ENCODE measurements around the gene NEO1.
"Not testable (repeated sequence)": the region's sequence is repeated elsewhere in the genome, so short reads cannot be mapped to it uniquely, and the experiment has no call there.

The NEO1 gene

DNA sequence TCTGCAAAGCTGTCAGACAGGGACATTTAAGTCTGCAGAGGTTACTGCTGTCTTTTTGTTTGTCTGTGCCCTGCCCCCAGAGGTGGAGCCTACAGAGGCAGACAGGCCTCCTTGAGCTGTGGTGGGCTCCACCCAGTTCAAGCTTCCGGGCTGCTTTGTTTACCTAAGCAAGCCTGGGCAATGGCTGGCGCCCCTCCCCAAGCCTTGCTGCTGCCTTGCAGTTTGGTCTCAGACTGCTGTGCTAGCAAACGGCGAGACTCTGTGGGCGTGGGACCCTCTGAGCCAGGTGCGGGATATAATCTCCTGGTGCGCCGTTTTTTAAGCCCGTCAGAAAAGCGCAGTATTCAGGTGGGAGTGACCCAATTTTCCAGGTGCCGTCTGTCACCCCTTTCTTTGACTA, 169.2 kb downstream of the NEO1 start:
- not testable (repeated sequence) for DNase-seq

DNA sequence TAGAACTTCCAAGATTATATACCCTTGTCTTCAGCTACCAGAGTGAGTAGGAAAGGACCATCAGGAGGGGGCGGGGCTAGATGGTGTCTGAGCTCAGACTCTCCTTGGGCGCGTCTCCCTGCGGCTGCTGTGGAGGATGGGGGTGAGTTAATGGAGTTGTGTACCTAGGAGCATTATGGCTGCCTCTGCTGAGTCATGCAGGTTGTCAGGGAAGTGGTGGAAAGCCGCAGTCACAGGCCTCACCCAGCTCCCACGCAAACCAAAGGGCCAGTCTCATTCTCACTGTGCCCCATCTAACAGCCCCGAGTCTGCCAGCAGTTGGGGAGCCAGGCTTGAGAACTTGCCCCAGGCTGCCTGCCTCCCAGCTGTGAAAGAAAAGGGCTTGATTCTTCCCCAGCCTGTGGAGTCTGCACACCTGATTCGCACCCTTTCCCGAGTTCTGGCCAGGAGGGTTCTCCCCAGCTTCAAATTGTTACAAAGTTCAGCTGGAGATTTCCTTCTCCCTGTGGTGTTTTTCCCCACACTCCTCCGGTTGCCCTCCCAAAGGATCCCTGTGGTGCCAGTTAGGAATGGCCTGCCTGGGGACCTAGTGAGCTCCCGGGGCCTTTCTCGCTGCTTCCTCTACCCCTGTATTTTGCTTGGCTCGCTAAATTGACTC, 173.2 kb downstream of the NEO1 start:
- DNase-seq, result no peak

DNA sequence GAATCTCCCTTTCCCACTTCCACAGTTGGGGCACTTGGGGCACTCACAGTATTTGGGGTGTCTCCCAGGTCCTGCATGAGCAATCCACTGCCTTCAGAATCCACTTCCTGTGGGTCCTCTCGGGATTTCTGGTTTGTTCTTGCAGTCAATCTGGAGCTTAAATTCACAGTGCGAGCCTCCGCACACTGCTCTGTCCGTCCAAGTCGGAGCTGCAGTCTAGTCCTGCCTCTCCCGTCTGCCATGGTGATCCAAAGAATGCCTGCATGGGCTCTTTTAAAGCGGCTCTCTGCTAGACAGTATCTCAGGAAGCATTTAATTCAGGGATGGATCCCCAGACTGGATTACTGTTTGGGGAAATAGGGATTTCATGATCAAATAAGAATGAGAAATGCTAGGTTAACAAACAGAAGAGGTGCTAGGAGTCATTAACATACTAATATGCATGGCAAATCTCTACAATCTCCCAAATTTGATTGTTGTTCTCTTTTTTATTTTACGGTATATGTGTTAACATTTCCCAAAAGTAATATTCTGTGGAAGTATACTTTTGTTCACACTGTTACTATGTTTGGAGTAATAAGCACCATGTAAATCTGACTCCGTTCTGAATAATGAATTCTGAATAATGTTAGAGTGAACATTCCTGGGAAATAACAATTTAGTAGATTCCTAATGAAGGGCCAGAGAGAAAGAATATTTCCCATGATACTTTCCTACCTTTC, 174.0 kb downstream of the NEO1 start:
- DNase-seq, result no peak

DNA sequence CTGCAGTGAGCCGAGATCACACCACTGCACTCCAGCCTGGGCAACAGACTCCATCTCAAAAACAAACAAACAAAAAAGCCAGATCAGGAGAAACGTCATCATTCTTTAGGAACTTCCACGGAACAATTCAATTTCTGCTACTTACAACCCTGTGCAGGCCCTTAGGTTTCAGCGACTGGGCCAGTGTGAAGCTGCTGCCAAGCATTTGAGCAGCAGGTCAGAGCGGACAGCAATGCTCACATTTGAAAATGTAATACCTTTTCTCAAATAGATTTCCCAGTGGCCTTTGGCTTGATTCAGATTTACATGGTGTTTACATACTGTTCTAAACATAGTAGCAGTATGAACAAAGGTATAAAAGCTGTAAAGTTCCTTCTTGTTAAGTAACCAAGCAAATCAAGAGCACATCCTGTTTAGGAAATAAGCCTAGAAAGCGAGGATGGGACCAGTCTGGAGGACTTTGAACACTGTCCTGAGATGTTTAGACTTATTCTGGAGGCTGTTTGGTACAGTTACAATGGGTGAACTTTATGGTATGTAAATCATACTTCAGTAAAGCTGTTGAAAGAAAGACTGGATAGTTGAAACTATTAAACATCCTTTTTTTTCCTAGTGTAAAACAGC, 175.3 kb downstream of the NEO1 start:
- no peak for DNase-seq

DNA sequence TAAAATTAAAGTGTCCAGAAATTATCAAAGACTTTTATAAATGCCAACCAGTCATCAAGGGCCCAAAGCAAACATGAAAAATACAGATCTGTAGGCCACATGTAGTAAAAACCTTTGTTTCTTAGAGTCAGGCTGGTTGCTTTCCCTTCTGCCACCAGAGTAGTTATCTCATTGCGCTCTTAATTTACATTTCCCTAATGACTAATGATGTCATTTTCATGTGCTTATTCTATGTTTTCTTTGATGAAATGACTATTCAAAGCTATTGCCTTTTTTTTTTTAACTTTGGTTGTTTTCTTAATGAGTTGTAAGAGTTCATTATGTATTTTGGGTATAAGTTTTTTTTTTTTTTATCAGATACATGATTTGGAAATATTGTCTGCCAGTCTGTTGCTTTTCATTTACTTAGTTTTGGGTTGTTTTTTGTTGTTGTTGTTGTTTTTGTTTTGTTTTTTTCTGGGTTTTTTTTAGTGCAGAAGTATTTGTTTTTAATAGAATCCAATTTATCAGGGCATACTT, 175.9 kb downstream of the NEO1 start:
- DNase-seq, result no peak

DNA sequence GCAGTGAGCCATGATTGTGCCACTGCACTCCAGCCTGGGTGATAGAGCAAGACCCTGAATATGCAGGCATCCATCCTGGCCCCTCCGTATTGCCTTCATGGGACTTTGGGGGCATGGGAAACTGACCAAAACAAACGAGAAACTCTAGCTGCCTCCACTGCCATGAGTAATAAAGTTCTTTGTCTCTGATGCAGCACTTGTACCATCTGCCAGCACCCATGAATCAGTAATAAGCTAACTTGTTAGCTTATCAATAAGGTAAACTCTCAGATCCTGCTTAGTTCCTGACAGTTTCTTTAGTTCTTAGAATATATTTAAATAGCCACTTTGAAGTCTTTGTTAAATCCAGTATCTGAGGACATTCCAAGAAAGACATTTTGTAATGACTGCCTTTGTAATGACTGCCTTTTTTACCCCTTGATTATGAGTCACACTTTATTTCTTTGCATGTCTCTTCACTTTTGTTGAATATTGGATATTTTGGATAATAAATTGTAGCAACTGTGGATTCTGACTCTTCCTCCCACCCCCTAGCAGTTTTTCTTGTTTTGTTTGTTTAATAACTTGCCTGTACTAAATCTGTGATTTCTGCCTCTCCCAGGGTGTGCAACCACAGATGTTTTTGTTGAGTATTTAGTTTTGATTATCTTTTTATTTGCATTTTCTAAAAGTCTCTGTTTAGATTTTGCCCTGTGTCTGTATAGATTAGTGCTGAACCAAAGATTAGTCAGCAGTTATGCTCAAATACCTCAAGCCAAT, 179.6 kb downstream of the NEO1 start:
- DNase-seq, result no peak

DNA sequence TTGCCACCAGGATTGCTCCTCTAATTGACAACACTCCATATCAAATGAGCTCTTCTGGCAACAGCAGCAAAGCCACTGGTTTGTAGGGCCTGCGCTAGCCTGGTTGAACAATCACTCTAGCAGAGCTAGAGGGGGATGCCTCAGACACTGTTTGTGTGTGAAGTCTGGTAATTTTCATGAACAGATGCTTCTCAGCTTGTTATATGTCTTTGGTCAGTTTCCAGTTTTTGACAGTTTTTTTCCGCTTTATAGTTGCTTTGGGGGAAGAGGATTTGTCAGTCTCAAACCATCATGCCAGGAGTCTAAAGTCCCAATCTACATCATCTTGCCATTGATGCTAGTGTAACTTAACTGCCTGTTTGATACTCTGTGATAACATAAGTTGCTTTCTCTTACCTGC, 180.5 kb downstream of the NEO1 start:
- DNase-seq, result no peak

DNA sequence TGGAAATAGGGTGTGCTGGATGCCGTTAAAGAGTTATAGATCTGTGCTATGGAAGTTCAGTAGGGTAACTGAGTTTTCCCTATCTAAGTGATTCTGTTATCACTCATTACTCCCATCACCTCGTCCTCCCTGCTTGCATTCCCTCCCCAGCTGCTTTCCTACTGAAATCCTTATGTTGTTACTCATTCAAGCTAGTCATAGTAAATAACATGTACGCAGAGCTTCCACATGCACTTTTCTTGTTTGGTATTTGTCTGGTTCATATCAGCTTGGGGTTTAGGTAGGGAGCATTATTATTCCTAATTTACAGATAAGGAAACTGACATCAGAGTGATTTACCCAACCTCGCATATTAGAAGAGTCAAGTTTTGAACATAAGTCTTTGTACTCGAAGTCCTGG, 181.4 kb downstream of the NEO1 start:
- DNase-seq, result no peak

DNA sequence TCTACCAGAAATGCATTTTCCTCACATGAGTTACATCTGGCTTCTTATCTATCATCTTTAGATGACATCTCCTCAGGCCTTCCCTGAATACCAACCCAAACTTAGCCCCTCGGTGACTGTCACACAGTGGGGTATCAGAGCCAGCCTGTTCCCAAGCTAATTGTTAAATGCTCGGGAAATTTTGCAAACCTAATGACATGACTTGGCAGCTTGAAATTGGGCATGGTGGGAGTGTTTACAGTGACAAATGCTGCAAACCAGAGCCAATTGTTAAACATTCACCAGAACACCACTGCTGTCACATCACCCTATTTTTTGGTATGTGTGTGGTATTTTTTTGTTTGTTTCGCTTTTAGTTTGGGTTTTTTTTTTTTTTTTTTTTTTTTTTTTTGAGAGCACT, 185.6 kb downstream of the NEO1 start:
- DNase-seq, result no peak

DNA sequence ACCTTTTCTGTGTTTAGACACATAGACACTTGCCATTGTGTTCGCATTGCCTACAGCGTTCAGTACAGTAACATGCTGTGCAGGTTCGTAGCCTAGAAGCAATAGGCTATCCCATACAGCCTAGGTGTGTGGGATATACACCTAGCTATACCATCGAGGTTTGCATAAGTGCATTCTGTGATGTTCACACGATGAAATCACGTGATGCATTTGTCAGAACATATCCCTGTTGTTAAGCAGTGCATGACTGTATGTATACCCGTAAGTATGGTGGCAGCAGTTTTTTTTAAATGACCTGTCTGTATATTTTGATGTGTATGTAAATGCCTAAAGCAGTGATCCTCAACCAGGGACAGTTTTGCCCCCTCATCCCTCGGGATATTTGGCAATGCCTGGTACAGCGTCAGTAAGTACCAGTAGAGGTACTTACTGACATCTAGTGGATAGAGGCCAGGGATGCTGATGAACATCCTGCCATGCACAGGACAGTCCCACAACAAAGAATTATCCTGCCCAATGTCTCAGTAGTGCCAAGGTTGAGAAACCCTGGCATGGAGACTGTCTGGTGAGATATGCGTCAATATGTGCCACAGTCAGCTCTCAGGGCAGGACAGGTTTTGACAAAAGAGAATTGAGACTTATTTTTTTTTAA, 187.4 kb downstream of the NEO1 start:
- no peak for DNase-seq

DNA sequence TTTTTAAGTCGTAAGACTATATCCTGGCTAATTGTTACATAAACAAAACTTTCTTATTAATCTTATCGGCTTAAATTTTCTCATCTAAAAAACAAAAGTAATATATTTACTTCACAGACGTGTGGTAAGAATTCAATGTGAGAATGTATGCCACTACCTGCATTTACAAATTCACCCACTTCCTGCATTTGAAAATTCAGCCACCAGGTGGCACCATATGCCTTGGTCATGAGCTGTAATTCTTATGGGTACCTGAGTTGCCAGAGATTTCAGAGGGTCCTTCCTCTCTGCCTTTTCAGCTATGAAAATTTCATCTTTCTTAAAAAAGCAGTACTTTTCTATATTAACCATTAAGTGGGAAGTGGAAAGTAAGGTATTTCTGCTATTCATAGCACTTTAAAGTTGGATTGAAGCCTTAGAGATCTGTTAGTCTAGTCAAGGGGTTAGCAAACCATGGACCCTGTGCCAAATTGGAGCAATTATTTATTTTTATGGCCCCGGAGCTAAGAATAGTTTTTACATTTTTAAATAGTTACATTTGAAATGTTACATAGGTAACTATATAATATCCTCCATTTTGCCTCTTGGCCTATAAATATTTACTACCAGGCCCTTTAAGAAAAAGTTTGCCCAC, 188.7 kb downstream of the NEO1 start:
- DNase-seq, result peak; percentile 10

DNA sequence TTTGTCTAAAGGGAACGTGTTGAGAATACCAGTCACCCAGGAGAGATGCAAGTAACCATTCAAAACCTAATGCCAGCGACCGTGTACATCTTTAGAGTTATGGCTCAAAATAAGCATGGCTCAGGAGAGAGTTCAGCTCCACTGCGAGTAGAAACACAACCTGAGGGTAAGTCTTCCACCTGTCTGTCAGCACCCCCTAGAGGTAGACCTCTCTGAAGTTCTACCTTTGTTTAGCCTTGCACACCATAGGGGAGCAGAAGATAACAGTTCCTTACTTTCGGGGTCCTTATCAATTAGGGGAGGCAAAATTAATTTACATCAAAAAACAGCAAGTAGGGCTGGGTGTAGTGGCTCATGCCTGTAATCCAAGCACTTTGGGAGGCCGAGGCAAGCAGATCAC, 192.1 kb downstream of the NEO1 start:
- DNase-seq, result no peak

DNA sequence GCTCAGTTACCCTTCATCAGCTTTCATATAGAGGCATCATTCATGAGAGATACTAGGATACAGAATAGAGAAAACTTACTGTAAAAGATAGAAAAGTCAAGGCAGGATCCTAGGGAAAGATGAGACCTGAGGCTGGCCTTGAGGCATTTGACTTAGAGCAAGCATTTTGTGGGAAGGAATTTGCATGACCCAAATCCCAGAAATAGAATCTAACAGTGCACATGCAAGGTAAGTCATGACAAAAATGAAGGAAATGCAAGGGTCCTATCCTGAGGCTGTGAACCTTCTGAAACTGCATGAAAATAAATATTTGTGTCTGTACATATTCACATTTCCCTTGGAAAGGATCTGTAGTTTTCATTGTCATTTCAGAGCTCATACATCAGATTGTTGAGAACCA, 194.2 kb downstream of the NEO1 start:
- DNase-seq, result no peak

DNA sequence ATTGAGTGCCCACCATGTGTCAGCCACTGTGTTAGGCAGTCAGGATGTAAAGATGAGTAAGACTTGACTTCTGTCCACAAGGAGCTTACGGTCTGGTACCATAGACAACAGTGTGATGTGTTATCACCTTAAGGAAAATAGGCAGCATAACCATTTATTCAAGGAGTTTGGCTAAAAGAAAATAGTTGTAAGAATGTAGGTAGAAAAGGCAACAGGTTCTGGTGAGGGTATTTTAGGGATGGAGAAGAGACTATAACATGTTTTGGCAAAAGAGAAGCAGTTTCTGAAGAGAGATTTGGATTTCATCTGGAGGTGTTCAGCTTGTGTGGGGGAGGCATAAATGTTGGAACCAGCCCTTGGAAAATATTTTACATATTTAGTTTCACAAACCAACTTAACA, 194.6 kb downstream of the NEO1 start:
- DNase-seq, result no peak

DNA sequence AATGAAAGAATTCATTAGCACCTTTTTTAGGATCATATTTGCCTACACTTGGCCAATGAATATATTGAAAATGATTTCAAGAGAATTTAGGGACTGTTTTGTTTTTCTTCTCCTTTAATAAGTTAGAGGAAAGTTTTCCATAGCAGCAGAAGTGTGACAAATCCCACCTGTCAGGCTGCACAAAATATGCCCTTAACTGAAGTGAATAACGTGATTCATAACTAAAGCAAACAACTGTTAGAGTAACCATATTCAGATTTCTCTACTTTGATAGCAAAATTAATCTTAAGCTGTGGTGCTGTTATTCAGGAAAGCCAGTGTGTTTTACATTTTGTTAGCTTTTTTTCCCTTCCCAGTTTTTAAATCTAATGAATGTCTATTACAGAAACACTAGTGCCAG, 195.1 kb downstream of the NEO1 start:
- no peak for DNase-seq

DNA sequence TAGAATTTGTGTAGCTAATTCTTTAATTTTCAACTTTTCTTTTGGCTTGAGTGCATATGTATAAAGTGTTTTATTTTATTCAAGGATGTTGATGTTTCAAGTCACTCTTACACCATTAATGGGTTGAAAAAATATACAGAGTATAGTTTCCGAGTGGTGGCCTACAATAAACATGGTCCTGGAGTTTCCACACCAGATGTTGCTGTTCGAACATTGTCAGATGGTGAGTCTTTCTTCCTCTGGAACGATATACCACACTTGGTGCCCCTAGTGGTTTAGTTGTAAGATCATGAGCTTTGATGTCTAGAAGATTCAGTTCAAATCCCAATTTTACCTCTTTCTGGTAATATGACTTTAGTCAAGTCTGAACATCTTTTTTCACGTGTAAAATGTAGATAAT, 197.2 kb downstream of the NEO1 start:
- DNase-seq, result no peak

DNA sequence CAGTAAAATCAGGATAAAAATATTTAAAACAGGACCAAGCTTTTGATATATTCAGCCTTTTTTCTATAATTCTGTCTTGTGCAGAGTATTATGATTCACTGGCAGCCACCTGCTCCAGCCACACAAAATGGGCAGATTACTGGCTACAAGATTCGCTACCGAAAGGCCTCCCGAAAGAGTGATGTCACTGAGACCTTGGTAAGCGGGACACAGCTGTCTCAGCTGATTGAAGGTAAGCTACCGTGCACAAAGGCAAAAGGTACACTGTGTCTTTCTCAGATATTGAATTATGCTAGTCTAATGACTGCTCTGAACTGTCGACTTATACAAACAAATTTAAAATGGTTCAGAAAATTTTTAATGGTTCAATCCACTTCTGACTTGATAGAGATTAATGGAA, 202.3 kb downstream of the NEO1 start:
- no peak for DNase-seq

DNA sequence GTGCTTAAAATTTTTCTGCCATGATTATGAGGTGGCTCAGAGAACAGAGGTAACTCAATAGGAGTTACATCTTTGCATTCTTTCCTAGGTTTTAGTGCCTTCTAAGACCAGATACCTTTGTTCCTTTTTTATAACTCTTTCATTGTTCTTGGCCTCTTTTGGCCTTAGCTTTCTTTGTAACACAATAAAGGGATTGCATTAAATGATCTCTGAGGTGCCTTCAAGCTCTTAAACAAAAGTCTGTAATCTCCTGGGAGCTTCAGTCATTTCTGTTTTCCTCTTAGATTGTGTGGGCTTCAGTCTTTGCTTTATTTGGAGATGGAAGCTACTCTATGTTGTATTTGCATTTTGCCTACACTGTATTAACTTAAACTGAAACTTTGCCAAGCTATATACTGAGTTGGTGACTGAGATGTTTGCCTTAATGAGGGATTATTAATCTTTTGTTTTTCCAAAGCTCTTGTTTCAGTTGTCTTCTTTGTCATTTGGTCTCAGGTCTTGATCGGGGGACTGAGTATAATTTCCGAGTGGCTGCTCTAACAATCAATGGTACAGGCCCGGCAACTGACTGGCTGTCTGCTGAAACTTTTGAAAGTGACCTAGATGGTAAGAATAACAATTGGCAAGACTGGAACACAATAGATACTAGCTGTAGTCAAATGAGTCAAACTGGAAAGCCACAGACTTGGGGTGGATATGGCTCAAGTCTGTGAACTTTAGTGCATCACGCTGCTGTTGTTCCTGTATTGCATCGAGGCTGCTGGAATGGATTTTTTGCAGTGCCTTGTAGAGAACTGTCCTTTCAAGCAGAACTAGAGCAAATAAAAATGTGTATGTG, 206.2 kb downstream of the NEO1 start:
- DNase-seq, result no peak

DNA sequence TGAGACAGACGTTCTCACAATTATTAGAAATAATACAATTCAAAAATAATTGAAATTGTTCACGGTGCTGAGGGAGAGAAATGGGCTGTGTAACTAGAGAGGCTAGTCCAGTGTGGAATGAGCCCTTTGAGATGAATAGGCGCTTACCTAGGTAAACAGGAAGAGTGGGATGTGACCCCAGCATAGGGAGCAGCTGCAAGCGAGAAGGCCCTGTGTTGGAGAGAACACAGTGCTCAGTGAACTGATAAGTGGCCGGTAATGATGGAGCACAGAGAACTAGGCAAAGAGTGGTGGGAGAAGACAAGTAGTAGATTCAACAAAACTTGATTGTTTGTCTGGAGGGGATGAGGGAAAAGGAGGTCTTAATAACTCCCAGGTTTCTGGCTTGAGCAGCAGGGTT, 212.6 kb downstream of the NEO1 start:
- DNase-seq, result no peak

DNA sequence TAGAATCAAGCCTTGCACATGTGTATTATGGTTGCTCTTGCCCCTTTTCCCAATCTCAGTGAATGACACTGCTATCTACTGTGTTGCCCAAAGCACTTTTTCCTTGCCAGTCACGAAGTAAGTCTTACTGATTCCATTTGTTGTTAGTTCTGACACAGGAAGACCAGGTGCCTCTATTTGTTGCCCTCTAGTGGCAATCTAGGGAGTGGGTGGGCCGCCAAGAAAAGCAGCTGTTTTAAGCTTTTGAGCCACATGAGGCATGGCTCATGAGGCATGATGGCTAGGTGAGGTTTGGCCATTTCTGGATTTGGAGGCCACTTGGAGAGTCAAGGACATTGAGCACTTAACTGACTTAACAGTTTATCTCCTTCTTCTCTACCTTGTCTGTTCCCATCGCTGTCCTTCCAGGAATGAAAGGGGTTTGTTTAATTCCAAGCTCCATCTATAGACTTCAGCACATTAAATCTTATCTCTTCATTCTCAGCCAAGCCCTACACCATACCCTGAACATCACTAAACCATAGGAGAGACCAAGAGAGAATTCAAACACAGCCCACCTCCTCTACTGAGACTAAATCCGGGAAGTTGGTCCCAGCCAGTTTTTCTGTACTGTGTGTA, 213.4 kb downstream of the NEO1 start:
- no peak for DNase-seq

DNA sequence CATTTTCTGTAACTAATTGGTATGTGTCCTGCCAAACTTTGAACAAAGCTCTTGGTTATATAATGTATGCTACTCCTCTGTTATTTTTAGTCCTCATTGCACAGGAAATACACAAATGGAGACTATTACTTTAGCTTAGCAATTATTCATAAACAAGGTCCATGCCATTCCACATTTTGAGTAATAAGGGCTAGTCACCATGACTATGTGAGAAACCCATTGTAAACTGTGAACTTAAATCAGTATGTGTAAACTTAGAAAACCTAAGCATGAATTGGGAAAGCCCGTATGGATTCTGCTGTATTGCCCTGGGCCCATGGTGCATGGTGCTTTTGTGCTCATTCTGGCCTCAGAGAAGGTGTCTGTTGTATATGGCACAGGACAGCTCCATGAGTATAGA, 216.2 kb downstream of the NEO1 start:
- no peak for DNase-seq
